GM19328 (cell line): Measurements from ENCODE around the gene DBN1.
A peak's percentile ranks its signal among the peaks of the same experiment; 100 is the strongest.

Source experiments
- ATAC-seq: cut with Tn5 transposase; IDR thresholded peaks from one replicate; pipeline ENCODE4 v1.9.1; 2021; ENCODE audit warnings: mild to moderate bottlenecking, moderate library complexity; ENCODE audit not compliant: unreplicated experiment

The DBN1 gene

DNA sequence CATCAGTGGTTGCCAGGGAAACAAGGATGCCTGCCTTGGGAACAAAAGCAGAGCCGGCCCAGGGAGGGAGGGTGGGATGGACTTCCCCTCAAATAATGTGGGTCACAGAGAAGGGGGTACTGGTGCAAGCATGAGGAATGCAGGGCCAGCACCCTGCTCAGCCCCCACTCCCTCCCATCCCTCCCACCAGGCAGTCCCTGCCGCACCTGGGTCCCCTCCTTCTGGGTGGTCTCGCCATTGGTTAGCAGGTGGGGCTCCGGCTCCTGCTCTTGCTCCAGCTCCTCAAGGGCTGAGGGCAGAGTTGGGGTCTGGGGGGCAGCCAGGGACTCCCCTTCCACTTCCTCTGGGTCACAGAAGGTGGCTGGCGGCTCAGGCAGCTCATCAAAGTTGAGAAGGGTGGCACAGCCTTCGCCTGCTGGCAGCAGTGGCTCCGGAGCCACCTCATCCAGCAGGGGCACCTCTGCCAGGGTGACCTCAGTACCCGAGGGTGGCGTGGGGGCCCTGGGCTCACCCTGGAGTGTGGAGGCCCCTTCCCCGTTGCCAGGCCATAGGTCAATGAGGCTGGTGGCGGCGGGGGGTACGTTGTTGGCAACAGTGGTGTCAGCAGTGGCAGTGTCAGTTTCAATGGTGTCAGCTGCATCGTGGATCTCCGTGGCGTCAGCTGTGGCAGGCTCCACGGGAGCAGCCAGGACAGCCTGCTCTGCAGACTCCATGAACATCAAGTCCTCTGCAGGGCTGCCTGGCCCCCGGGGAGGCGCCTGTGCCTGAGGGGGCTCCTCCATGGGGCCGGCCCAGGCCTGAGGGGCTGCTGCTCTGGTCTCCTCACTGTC lies 15.4 kb downstream of the DBN1 start:
- ATAC-seq = no peak

DNA sequence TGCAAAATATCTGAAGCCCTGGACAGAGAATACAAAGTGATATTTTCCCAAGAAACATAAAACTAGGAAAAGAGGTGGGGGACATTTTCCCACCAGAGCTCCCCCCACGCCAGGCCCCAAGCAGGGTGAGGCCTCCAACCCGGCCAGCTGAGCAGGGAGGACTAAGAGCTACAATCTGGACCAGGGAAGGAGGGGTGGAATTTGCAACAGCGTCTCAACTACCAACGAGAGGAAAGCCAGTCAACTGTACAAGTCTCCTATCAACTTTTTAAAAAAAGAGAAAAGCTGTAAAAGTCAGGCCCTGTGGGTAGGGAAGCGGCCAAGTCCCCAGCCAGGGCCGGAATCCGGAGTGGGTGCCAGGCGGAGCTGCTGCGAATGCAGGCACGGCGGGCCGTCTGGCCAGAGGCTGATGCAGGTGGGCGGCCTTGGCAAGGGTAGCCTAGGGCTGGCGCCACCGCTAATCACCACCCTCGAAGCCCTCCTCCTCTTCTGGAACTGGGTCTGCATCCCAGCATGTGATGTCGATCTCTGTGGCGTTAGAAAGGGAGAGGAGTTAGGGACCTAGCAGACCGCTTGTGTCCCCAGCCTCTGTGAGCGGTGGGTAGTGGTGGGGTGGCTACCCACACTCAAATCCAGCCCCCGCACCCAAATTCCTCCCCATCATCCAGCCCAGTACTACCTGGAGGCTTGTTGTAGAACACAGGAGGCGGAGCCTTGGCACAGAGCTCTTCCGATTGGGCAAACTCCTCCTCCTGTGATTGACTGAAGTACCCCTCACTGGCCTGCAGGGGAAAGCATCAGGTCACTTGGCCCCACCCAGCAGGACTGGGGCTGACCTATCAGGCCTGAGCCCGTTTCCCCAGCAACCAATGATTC lies 16.2 kb downstream of the DBN1 start:
- ATAC-seq = peak; percentile 39

DNA sequence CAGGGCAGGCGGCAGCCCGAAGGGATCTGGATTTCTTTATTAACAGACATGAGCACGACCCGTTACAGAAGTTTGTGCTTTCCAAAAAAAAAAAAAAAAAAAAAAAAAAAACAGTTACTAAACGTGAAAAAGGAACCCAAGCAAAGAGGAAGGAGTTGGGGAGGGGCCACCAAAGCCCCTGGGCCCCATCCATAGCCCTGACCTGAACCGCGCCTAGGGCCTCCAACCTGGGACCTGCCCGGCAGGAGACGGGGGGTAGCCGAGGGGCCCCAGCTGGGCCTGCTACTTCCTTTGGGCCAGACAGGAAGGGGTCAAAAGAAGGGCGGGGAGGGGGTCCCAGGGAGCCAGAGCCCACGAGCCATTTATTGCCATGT lies 16.9 kb downstream of the DBN1 start:
- no peak for ATAC-seq

DNA sequence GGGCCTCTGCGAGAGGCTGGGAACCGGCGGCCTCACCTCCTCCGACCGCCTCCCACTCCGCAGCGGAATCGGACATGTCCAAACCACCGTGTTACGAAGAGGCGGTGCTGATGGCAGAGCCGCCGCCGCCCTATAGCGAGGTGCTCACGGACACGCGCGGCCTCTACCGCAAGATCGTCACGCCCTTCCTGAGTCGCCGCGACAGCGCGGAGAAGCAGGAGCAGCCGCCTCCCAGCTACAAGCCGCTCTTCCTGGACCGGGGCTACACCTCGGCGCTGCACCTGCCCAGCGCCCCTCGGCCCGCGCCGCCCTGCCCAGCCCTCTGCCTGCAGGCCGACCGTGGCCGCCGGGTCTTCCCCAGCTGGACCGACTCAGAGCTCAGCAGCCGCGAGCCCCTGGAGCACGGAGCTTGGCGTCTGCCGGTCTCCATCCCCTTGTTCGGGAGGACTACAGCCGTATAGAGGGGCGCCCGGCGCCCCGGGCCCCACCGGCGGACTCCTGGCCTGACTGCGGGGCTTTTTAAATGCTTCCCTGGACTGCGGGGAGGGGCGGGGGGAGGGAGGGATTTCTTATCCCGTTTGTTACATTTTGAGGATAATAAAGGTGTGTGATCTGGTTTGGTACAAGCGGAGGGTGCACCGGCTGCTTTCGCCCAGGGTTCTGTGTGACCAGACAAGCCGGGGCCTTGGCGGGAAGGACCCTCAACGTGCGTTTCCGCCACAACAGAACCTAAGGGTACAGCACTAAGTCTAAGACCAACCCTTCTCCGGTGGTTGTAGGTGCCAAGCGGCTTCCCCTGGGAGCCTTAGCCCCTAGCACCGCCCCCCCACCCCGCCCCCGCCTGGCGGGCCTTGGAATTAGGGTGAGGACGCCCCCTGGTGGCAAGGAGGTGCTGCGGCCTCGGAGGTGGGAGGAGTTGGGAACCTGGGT lies 17.5 kb downstream of the DBN1 start:
- peak; percentile 11 for ATAC-seq

DNA sequence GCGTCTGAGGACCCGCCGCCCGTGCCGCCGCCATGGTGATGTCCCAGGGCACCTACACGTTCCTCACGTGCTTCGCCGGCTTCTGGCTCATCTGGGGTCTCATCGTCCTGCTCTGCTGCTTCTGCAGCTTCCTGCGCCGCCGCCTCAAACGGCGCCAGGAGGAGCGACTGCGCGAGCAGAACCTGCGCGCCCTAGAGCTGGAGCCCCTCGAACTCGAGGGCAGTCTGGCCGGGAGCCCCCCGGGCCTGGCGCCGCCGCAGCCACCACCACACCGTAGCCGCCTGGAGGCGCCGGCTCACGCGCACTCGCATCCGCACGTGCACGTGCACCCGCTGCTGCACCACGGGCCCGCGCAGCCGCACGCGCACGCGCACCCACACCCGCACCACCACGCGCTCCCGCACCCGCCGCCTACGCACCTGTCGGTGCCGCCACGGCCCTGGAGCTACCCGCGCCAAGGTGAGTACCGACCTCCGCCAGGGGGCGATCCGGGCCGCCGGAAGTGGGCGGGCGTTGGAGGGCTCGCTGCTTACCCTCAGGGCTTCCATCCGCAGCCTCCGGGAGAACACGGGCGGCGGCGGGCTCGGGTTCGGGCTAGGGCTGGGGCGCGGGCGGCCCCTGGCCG lies 18.3 kb downstream of the DBN1 start:
- ATAC-seq = peak; percentile 42

DNA sequence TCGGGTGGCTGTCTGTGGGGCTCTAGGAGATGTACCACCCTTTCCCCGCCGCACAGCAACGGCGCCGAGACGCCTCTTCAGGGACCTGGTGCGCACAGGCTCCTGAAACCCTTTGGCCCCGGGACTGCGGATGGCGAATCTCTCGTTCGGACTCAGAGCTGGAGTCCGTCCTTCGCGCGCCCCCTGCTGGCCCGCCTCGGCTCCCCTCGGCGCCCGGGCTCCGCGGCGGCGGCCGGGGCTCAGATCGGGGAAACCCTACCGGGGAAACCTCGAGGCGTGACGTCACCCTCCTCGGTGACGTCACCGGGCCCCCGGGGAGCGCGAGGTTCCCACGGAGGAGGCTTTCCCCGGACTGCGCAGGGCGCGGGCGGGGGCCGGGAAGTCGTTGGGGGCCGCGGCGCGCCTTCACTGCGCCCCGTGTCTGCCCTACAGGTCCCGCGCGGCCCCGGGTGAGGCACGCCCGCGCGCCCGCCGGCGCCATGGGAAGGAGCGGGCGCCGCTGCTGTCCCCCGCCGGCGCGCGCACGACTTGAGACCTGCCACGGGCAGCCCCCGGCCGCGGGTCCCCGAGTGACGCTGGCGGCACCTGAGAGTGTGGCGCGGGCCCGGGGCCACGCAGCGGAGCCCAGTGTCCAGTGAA lies 18.9 kb downstream of the DBN1 start:
- peak; percentile 46 for ATAC-seq

DNA sequence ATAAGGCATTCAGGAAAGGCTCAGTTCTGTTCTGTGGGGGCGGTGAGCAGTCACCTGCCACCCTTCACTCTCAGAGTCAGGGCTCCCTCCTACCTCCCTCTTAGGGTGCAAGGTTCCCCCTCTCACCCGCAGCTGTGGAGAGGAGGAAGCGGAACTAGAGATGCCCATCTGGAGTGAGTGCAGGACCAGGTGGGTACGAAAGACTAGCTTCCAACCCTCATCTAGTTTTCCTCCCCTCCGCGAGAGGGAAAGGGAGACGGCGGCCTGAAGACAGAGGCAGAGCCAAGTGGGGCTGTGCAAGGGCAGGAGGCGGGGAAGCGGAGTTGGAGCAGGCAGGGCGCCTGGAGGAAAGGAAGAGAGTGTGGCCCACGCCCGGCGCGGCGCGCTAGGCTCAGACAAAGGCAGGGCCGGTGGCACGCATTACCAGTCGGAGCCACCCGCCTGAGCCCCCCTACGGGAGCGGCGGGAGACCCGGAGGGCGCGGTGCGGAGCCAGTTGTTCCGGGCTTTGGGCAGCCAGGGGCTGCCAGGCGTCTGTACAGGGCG lies 19.5 kb downstream of the DBN1 start:
- ATAC-seq = no peak

DNA sequence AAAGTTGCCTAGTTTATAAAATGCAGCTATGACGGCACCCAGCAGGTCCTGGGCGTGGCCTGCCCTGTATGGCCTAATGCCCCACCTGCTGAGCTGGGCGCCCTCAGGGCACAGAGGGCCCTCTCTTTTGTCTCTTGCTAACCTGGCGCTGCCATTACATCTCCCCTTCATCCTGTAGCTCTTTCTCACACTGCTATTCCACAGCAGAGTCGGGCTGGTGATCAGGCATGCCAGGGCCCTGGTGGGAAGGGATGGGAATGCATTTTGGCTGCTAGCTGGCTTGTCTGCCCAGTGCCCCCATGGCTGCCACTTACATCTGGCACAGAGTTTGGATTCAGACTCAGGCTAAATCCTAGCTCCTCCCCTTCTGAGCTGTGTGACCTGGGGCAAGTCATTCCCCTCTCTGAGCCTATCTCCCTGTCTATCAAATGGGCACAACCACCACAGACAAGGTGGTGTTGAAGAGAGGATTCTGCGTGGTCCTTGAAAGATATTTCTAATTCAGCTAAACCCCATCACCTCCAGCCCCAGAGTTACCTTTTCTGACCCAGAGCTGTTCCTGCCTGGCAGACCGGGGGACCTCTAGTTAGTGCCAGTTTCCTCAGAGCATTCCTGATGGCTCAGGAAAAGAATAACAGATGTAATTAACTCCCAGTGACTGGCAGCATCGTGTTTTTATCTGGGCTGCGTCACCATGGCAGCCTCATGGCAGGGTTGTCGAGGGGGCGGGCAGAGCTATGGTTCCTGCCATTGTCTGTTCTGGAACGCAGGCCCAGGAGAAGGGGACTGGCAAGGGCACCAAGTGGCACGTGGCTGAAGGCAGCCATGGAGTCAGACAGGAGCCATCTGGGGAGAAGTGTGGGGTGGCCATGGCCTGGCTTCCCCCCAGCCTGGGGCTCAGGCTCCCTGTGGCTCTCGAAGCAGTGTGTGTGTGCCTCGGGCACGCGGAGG lies 20.5 kb downstream of the DBN1 start:
- no peak for ATAC-seq

DNA sequence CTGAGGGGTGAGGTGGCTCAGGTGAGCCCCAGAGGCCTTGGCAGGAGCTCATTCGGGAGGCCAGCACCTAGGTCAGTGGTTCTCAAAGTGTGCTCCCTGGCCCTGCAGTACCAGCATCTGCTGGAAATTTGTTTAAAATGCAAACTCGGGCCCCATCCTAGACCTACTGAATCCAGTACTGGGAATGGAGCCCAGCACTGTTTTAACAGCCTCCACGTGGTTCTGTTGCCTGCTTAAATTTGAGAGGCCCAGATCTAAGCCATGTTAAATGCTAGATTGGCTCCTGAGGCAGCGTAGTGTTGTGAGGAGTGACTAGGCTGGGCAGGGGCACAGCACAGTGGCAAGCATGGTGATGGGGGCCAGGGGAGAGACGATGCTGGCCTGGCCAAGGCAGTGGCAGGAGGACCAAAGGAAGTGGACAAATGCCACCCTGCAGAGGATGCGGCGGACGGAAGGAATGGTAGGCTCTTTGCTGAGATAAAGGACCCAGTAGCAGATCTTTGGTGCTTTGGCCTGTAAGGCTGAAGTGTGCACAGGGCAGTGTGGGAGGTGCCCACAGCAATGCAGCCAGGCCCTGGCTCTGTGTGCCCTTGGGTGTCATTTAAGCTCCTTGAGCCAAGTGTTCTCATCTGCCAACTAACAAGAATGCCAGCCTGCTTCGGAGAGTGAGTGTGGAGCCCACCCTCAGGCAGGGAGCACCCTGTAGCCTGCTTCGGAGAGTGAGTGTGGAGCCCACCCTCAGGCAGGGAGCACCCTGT lies 22.6 kb downstream of the DBN1 start:
- ATAC-seq = no peak

DNA sequence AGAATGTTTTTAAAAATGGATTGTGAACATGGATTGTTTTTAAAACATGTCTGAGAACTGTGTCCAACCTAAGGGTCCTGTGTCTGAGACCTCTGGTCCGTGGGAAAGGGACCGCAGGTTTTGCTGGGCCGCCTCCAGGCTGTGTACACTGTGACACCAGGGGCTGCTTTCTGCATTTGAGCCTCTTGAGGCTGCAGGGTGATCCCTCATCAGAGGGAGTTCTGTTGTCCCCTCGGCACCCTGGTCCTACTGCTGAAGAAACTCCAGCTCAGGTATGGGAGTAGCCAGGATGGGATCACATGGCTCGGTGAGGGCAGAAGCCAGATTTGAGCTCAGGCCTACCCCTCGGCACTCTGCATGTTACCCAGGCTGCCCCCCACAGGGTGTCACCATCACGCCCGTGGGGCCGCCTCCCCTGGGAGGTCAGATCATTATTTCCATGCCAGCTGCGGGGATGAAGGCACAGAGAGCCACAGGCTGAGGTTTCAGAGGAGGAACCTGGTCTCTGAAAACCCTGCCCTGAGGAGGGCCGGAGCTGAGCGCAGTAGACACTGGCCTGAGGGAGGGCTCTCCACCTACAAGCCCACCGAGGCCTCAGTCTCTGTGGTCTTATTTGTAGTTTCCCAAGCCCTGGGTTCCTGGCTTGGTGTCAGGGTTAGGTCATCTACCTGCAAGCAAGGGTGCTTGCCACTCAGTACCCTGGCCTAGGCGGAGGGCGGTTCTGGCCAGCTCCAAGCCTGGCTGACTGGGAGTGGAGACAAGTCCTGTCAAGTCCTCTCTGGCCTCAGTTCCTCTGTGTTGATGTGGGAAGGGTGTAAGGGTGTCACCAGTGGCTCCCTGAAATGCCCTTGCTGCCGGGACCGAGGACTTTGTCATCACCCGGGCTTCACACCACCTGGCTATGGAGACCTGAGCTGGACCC lies 24.0 kb downstream of the DBN1 start:
- ATAC-seq = no peak

DNA sequence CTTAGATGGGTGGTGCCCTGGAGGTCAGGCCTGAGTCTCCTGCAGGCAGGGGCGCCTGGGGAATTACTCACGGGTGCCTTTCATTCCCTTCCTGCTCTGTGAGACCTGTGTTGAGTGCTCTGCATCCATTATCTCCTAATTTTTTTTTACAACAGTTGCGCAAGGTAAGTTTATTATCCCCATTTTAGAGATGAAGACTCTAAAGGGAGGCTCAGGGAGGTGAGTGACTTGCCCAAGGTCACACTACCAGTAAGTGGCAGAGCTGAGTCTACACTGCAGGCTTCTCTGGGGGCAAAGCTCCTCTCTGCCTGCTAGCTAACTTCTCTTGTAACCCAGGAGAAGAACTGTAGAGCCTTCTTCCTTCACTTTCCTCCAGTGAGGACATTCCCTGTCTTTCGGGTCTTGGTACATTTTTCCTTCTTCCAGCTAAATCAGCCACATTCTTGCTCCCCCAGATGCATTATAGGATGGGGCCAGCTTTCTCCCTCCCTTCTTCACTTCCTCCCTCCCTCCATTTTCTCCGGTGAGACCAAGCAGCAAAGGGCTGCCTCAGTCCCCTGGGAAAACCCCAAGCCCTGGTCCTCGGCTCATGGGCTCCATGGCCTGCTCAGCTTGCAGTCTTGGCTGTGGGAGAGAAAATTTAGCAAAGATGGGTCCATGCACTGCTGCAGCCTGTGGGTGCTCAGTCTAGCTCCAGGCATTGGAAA lies 25.0 kb downstream of the DBN1 start:
- ATAC-seq = no peak

DNA sequence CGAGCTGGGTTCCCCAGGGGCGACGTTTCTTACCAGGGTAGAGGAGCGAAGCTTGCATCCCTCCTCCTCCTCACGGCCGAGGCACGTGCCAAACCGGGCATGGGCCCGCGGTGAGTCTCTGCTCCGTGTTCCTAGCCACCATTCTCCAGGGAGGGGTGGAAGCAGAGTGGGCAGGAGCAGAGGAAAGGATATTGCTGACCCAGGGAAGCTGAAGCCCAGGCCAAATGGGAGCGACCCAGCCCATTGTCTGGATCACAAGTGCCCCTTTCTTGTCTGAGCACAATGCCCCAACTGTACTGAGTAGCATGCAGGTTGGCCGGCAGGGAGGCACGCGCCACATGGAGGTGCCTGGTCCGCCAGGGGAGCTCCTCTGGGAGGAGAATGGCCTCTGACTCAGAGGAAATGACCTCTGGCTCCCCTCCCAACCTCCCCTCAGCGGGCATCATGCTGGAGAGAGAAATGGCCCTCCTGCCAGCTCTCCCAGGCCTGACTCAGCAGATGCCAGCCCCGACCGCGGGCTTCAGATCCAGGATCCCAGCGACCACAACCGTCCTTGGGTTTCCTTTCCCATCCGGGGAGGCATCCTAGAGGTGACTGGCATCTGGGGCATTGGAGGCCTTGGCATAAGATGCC lies 25.7 kb downstream of the DBN1 start:
- ATAC-seq = no peak

DNA sequence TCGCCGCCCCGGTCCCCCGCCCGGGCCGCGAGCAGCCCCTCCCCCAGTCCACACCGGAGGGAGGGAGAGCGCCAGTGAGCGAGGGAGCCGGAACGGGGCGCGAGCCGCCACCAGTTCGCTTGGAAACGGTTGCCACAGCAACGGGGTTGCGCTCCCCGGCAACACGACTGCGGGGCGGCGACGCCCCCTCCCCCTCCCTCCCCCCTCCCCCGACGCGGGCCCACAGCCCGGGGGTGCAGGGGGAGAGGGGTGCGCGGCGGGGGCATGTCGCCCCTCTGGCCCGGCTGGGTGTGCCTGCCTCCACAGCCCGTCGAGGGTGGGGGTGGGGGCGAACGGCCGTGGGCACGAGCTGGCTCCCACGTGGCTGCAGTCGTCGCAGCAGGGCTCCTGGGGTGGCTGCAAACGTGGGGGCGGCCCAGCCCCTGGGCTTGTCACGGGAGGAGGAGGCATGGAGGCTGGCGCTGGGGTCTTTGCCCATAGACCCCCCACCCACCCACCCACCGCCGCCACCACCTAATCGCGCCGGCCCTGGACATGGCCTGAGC lies 26.3 kb downstream of the DBN1 start:
- ATAC-seq = peak; percentile 39

DNA sequence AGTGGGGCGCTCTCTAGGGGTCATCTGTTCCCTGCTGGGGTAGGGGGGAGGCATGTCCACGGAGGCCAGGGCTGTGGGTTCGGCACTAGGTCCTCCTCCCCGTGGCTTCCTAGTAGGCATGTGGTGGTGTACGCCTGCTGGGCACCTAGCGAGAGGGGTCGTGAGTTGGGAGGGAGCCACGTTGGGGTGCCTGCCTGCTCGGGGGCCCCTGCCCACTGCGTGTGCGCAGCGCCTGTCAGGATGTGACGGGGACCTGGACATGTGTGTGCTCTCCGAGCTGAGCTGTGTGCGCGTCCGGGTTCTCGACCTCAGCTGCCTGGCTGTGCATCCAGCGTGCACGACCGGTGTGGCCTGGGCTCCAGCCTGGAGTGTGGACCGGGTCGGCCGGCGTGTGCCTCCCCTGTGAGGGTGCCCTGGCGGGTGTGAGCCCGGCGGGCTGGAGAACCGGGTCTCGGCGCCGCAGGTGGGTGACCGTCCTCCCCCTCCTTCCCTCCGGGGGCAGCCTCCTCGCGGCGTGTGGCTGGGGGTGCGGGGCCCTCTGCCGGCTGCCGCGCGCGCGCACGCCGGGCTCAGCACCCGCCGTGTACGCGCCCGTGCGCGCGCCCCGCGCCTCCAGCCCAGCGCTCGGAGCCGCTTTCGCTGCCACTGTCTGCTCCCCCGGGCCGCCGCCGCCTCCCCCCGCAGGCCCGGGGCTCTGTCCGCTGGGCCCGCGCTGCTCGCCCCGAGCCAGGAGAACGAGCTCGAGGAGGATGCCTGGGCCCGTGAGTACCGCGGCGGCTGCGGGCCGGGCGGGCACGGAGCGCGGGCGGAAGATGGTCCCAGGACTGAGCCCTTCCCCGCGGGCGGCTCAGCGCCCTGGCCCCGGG lies 27.0 kb downstream of the DBN1 start, which contains the start of gene PRR7:
PRR7 (plus strand) TSS at position 615 of the 866 bp plus-strand sequence. CDS start 8,254 bp downstream, outside the sequence.
- peak; percentile 45 for ATAC-seq

DNA sequence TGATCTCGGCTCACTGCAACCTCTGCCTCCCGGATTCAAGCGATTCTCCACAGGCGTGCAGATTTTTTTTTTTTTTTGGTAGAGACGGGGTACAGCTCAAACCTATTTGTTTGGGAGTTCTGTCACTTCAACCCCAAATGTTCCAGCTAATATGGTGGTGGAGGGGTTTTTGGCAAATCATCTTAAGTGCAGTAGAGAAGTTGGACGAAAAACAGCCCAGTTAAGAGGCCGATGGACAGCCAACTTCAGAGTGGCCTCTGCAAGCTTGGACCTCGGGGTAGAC lies 27.6 kb downstream of the DBN1 start:
- no peak for ATAC-seq
